Measurements from ENCODE around the gene RPS6KA1.

DNA sequence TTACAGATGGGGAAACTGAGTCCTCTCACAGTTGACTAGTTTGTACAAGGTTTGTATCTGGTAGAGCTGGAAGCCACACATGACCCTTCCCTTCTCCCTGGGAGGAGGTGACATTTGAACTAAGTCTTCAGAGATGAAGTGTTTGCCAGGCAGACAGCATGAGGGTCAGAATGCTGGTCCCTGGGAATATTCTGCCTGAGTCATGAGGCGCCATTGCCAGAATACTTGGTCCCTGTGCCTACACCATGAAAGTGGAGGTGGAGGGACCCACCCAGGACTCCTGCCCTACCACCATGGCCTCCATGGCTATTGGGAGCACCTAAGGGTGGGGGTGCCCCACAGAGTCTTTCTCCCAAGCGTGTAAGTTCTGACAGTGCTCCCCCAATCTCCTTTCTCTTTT lies 7.0 kb downstream of the RPS6KA1 start:
- TF ChIP-seq EZH2 (IDR thresholded peaks at IDR 0.05; ENCODE audit: low read depth): no peak
- no peak for TF ChIP-seq CTCF (conservative IDR thresholded peaks at IDR 0.05)
